ENCODE data around the gene NFATC2. TPM values are rescaled to one million over a fixed set of nuclear protein-coding genes. Genes with fewer than 3 reads are reported as not detected.

NFATC2 gene
- polyA plus RNA-seq, 2 donors: 0.75 to 0.90 TPM

GRCh38 chr20:51375561-51375960, 167.0 kb downstream of the NFATC2 start:
- WGBS, 2 donors: 87 to 91% methylated on average over 8 of the region's 8 CpGs
- no peaks in the 10 kb centered on the region for H3K27me3 ChIP-seq (ENCODE audit: control insufficient read depth in 1 of 2, insufficient read depth in 2 of 2, low read length in 2 of 2)
- H3K4me1 ChIP-seq (ENCODE audit: control insufficient read depth in 2 of 2, insufficient read depth in 2 of 2, low read length in 1 of 2): peaks cover 6 to 10% of the 10 kb centered on the region in 2 donors
- no peaks in the 10 kb centered on the region for H3K9me3 ChIP-seq (ENCODE audit: control insufficient read depth in 2 of 2, insufficient read depth in 1 of 2, low read depth in 1 of 2, low read length in 1 of 2)
- no peaks in the 10 kb centered on the region for H3K36me3 ChIP-seq (ENCODE audit: control insufficient read depth in 2 of 2, insufficient read depth in 2 of 2, low read length in 1 of 2)
- no peak overlapping the region for H3K4me3 ChIP-seq (ENCODE audit: low read depth in 1 of 2, low read length in 2 of 2)
- H3K27ac ChIP-seq (ENCODE audit: low read depth in 2 of 2, low read length in 1 of 2): no peak overlapping the region

GRCh38 chr20:51374961-51375360, 167.6 kb downstream of the NFATC2 start:
- Histone ChIP-seq H3K27ac (ENCODE audit: low read depth in 2 of 2, low read length in 1 of 2) (no peak overlapping the region), H3K36me3 (ENCODE audit: control insufficient read depth in 2 of 2, insufficient read depth in 2 of 2, low read length in 1 of 2) (no peaks in the 10 kb centered on the region), H3K4me1 (ENCODE audit: control insufficient read depth in 2 of 2, insufficient read depth in 2 of 2, low read length in 1 of 2) (peaks cover 6 to 10% of the 10 kb centered on the region in 2 donors), H3K9me3 (ENCODE audit: control insufficient read depth in 2 of 2, insufficient read depth in 1 of 2, low read depth in 1 of 2, low read length in 1 of 2) (no peaks in the 10 kb centered on the region), H3K27me3 (ENCODE audit: control insufficient read depth in 1 of 2, insufficient read depth in 2 of 2, low read length in 2 of 2) (no peaks in the 10 kb centered on the region), H3K4me3 (ENCODE audit: low read depth in 1 of 2, low read length in 2 of 2) (no peak overlapping the region)
- 93% methylated on average over 9 of the region's 9 CpGs for WGBS, 2 donors

GRCh38 chr20:51374456-51374830, 168.1 kb downstream of the NFATC2 start:
- H3K4me1 ChIP-seq (ENCODE audit: control insufficient read depth in 2 of 2, insufficient read depth in 2 of 2, low read length in 1 of 2): peaks cover 6 to 10% of the 10 kb centered on the region in 2 donors
- H3K27me3 ChIP-seq (ENCODE audit: control insufficient read depth in 1 of 2, insufficient read depth in 2 of 2, low read length in 2 of 2): no peaks in the 10 kb centered on the region
- H3K36me3 ChIP-seq (ENCODE audit: control insufficient read depth in 2 of 2, insufficient read depth in 2 of 2, low read length in 1 of 2): no peaks in the 10 kb centered on the region
- 71% methylated on average over 4 of the region's 4 CpGs for WGBS, 2 donors
- no peaks in the 10 kb centered on the region for H3K9me3 ChIP-seq (ENCODE audit: control insufficient read depth in 2 of 2, insufficient read depth in 1 of 2, low read depth in 1 of 2, low read length in 1 of 2)
- H3K4me3 ChIP-seq (ENCODE audit: low read depth in 1 of 2, low read length in 2 of 2): no peak overlapping the region
- no peak overlapping the region for H3K27ac ChIP-seq (ENCODE audit: low read depth in 2 of 2, low read length in 1 of 2)

- Histone ChIP-seq H3K4me3 (ENCODE audit: low read depth in 1 of 2, low read length in 2 of 2) (no peak overlapping the region), H3K36me3 (ENCODE audit: control insufficient read depth in 2 of 2, insufficient read depth in 2 of 2, low read length in 1 of 2) (no peaks in the 10 kb centered on the region), H3K9me3 (ENCODE audit: control insufficient read depth in 2 of 2, insufficient read depth in 1 of 2, low read depth in 1 of 2, low read length in 1 of 2) (no peaks in the 10 kb centered on the region), H3K4me1 (ENCODE audit: control insufficient read depth in 2 of 2, insufficient read depth in 2 of 2, low read length in 1 of 2) (peaks cover 6 to 10% of the 10 kb centered on the region in 2 donors), H3K27me3 (ENCODE audit: control insufficient read depth in 1 of 2, insufficient read depth in 2 of 2, low read length in 2 of 2) (no peaks in the 10 kb centered on the region), H3K27ac (ENCODE audit: low read depth in 2 of 2, low read length in 1 of 2) (no peak overlapping the region)
- WGBS, 2 donors: 51 to 63% methylated on average over 12 of the region's 12 CpGs
Measured at GRCh38 chr20:51373713-51374455, 168.6 kb downstream of the NFATC2 start.

GRCh38 chr20:51372966-51373365, 169.6 kb downstream of the NFATC2 start:
- WGBS, 2 donors: 74 to 78% methylated on average over 7 of the region's 7 CpGs
- H3K36me3 ChIP-seq (ENCODE audit: control insufficient read depth in 2 of 2, insufficient read depth in 2 of 2, low read length in 1 of 2): no peaks in the 10 kb centered on the region
- no peak overlapping the region for H3K4me3 ChIP-seq (ENCODE audit: low read depth in 1 of 2, low read length in 2 of 2)
- H3K9me3 ChIP-seq (ENCODE audit: control insufficient read depth in 2 of 2, insufficient read depth in 1 of 2, low read depth in 1 of 2, low read length in 1 of 2): no peaks in the 10 kb centered on the region
- peaks cover 6 to 10% of the 10 kb centered on the region in 2 donors for H3K4me1 ChIP-seq (ENCODE audit: control insufficient read depth in 2 of 2, insufficient read depth in 2 of 2, low read length in 1 of 2)
- no peaks in the 10 kb centered on the region for H3K27me3 ChIP-seq (ENCODE audit: control insufficient read depth in 1 of 2, insufficient read depth in 2 of 2, low read length in 2 of 2)
- H3K27ac ChIP-seq (ENCODE audit: low read depth in 2 of 2, low read length in 1 of 2): no peak overlapping the region

GRCh38 chr20:51372176-51372803, 170.2 kb downstream of the NFATC2 start:
- WGBS, 2 donors: 42 to 44% methylated on average over 13 of the region's 13 CpGs
- Histone ChIP-seq H3K4me1 (ENCODE audit: control insufficient read depth in 2 of 2, insufficient read depth in 2 of 2, low read length in 1 of 2) (peaks cover 6 to 10% of the 10 kb centered on the region in 2 donors), H3K9me3 (ENCODE audit: control insufficient read depth in 2 of 2, insufficient read depth in 1 of 2, low read depth in 1 of 2, low read length in 1 of 2) (no peaks in the 10 kb centered on the region), H3K27me3 (ENCODE audit: control insufficient read depth in 1 of 2, insufficient read depth in 2 of 2, low read length in 2 of 2) (no peaks in the 10 kb centered on the region), H3K4me3 (ENCODE audit: low read depth in 1 of 2, low read length in 2 of 2) (no peak overlapping the region), H3K27ac (ENCODE audit: low read depth in 2 of 2, low read length in 1 of 2) (no peak overlapping the region), H3K36me3 (ENCODE audit: control insufficient read depth in 2 of 2, insufficient read depth in 2 of 2, low read length in 1 of 2) (no peaks in the 10 kb centered on the region)

GRCh38 chr20:51371720-51372119, 170.8 kb downstream of the NFATC2 start:
- Histone ChIP-seq H3K27me3 (ENCODE audit: control insufficient read depth in 1 of 2, insufficient read depth in 2 of 2, low read length in 2 of 2) (no peaks in the 10 kb centered on the region), H3K36me3 (ENCODE audit: control insufficient read depth in 2 of 2, insufficient read depth in 2 of 2, low read length in 1 of 2) (no peaks in the 10 kb centered on the region), H3K27ac (ENCODE audit: low read depth in 2 of 2, low read length in 1 of 2) (no peak overlapping the region), H3K4me3 (ENCODE audit: low read depth in 1 of 2, low read length in 2 of 2) (no peak overlapping the region), H3K9me3 (ENCODE audit: control insufficient read depth in 2 of 2, insufficient read depth in 1 of 2, low read depth in 1 of 2, low read length in 1 of 2) (no peaks in the 10 kb centered on the region), H3K4me1 (ENCODE audit: control insufficient read depth in 2 of 2, insufficient read depth in 2 of 2, low read length in 1 of 2) (peaks cover 6 to 10% of the 10 kb centered on the region in 2 donors)
- WGBS, 2 donors: 88 to 89% methylated on average over 4 of the region's 4 CpGs

- Histone ChIP-seq H3K27ac (ENCODE audit: low read depth in 2 of 2, low read length in 1 of 2) (no peak overlapping the region), H3K27me3 (ENCODE audit: control insufficient read depth in 1 of 2, insufficient read depth in 2 of 2, low read length in 2 of 2) (no peaks in the 10 kb centered on the region), H3K36me3 (ENCODE audit: control insufficient read depth in 2 of 2, insufficient read depth in 2 of 2, low read length in 1 of 2) (no peaks in the 10 kb centered on the region), H3K4me1 (ENCODE audit: control insufficient read depth in 2 of 2, insufficient read depth in 2 of 2, low read length in 1 of 2) (peaks cover 6 to 10% of the 10 kb centered on the region in 2 donors), H3K4me3 (ENCODE audit: low read depth in 1 of 2, low read length in 2 of 2) (no peak overlapping the region), H3K9me3 (ENCODE audit: control insufficient read depth in 2 of 2, insufficient read depth in 1 of 2, low read depth in 1 of 2, low read length in 1 of 2) (no peaks in the 10 kb centered on the region)
- 92% methylated on average over 11 of the region's 11 CpGs for WGBS, 2 donors
Measured at GRCh38 chr20:51369503-51369902, 173.0 kb downstream of the NFATC2 start.

GRCh38 chr20:51368461-51369211, 173.9 kb downstream of the NFATC2 start:
- H3K27me3 ChIP-seq (ENCODE audit: control insufficient read depth in 1 of 2, insufficient read depth in 2 of 2, low read length in 2 of 2): no peaks in the 10 kb centered on the region
- 89 to 90% methylated on average over 13 of the region's 13 CpGs for WGBS, 2 donors
- H3K27ac ChIP-seq (ENCODE audit: low read depth in 2 of 2, low read length in 1 of 2): no peak overlapping the region
- no peaks in the 10 kb centered on the region for H3K36me3 ChIP-seq (ENCODE audit: control insufficient read depth in 2 of 2, insufficient read depth in 2 of 2, low read length in 1 of 2)
- no peaks in the 10 kb centered on the region for H3K9me3 ChIP-seq (ENCODE audit: control insufficient read depth in 2 of 2, insufficient read depth in 1 of 2, low read depth in 1 of 2, low read length in 1 of 2)
- H3K4me1 ChIP-seq (ENCODE audit: control insufficient read depth in 2 of 2, insufficient read depth in 2 of 2, low read length in 1 of 2): peaks cover 2 to 6% of the 10 kb centered on the region in 2 donors
- H3K4me3 ChIP-seq (ENCODE audit: low read depth in 1 of 2, low read length in 2 of 2): no peak overlapping the region
